PFSK-1 (cell line): ENCODE measurements around the gene RAB19.

ENCODE experiments used
- REST ChIP-seq, 2 experiments: IDR thresholded peaks; 2 replicates each; pipeline versions ENCODE4 v1.6.1 to v1.8.0; 2011 to 2012; ENCODE audit warnings: low read depth in 2 of 2, low read length in 2 of 2, control low read depth in 1 of 2, inconsistent platforms in 1 of 2, mild to moderate bottlenecking in 1 of 2, moderate library complexity in 1 of 2; ENCODE audit not compliant: insufficient read depth in 1 of 2
- TAF1 ChIP-seq: IDR thresholded peaks from 2 replicates; pipeline ENCODE4 v1.6.1; 2012; ENCODE audit warnings: low read length, control low read depth, borderline replicate concordance; ENCODE audit not compliant: insufficient read depth

- TF ChIP-seq TAF1 (no peak), REST (IDR thresholded peaks at IDR 0.05; ENCODE audit: insufficient read depth in 1 of 2, low read depth in 2 of 2, low read length in 2 of 2) (no peak)
Measured at GRCh38 chr7:140383954-140384713, 19.7 kb upstream of the RAB19 start.
